ENCODE results near the gene MMP20.
"Not testable (repeated sequence)": the region's sequence is repeated elsewhere in the genome, so short reads cannot be mapped to it uniquely, and the experiment has no call there.

The MMP20 gene

DNA sequence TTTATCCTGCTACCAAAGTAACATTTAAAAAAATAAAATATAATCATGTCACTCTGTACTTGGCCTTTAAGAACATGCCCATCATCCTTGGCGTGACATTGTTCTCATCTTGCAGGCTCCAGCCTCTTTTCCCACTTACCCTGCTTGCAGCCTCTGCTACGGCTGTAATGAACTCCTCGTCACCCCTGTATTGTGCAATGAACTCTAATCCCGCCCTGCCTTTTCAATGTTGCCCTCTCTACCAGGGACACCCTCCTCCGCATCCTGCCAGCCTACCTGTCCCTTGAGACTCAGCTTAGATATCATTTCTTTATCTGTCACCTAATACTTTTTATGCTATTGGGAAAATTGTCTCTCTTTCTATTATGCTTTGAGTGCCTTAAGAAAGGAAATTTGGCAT lies 12.6 kb upstream of the MMP20 start:
- TF ChIP-seq, protein P1, sequence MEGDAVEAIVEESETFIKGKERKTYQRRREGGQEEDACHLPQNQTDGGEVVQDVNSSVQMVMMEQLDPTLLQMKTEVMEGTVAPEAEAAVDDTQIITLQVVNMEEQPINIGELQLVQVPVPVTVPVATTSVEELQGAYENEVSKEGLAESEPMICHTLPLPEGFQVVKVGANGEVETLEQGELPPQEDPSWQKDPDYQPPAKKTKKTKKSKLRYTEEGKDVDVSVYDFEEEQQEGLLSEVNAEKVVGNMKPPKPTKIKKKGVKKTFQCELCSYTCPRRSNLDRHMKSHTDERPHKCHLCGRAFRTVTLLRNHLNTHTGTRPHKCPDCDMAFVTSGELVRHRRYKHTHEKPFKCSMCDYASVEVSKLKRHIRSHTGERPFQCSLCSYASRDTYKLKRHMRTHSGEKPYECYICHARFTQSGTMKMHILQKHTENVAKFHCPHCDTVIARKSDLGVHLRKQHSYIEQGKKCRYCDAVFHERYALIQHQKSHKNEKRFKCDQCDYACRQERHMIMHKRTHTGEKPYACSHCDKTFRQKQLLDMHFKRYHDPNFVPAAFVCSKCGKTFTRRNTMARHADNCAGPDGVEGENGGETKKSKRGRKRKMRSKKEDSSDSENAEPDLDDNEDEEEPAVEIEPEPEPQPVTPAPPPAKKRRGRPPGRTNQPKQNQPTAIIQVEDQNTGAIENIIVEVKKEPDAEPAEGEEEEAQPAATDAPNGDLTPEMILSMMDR (IDR thresholded peaks at IDR 0.05; ENCODE audit: extremely low read depth, missing control alignments) = no peak
- DNase-seq (ENCODE audit: low spot score) = no peak

- no peak for DNase-seq (ENCODE audit: low spot score)
- TF ChIP-seq, protein P1 (IDR thresholded peaks at IDR 0.05; ENCODE audit: extremely low read depth, missing control alignments) = no peak
Measured at GRCh38 chr11:102633385-102634026, 8.4 kb upstream of the MMP20 start.

GRCh38 chr11:102632026-102632425 lies 6.9 kb upstream of the MMP20 start:
- DNase-seq (ENCODE audit: low spot score) = no peak
- TF ChIP-seq, protein P1 (IDR thresholded peaks at IDR 0.05; ENCODE audit: extremely low read depth, missing control alignments) = no peak

DNA sequence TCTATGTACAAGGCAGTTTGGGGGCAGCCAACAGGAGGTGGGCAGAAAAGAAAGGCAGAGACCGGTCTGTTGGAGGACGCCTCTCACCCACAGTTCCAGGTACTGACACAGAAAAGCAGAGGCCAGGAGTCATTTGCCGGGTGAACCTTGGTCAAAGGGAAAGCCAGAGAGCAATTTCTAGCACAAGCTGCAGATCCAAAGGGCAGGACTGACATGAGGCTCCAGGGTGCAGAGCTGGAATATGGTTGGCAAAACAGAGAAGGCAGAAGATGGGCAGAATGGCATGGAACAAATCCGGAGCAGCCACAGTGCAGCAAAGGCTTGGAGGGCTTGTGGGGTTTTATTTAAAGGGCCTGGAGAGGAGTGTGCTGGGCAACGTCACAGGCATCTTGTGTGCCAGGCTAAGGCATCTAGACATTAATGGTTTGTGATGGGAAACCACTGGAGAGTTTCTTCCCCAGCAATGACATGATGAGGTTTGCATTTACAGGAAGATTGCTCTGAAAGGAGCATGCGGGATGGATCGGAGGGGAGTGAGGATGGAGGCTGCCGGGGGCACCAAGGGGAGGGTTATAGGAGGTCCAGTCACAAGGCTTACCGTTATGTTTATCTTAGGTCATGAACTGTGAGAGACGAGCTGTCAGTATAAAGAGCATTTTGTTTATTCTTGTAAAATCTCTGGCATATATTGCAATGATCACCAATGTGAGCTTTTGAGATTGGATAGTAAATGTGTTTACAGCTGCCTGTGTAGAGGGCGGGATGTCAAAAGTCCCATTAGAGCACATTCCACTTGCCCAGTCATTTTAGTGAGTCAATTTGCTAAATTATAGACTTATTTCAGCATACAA lies 5.7 kb upstream of the MMP20 start:
- TF ChIP-seq, protein P1 (IDR thresholded peaks at IDR 0.05; ENCODE audit: extremely low read depth, missing control alignments) = no peak
- no peak for DNase-seq (ENCODE audit: low spot score)

- DNase-seq (ENCODE audit: low spot score) = not testable (repeated sequence)
Measured at GRCh38 chr11:102629908-102630307, 4.8 kb upstream of the MMP20 start.

GRCh38 chr11:102626676-102627075 lies 1.5 kb upstream of the MMP20 start:
- no peak for DNase-seq (ENCODE audit: low spot score)
- TF ChIP-seq, protein P1 (IDR thresholded peaks at IDR 0.05; ENCODE audit: extremely low read depth, missing control alignments) = no peak

DNA sequence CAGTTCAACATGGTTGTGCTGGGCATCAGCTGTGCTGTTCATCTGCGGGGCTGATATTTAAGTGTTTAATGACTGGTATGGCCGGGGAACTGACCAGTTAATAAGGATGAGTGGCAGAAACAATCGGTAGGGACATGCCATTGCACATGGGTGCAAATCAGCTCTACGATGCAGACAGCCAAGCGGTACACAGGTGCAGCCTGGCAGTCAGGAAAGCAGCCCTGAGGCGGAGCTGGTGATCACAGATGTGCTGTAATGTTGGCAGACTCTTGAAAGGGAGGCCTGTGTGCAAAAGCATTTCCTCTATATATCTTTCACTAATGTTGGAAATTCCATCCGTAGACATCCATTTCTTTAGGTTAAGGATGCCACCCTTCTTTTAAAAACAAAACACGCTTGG lies 1.1 kb downstream of the MMP20 start:
- DNase-seq (ENCODE audit: low spot score) = no peak
- TF ChIP-seq, protein P1 (IDR thresholded peaks at IDR 0.05; ENCODE audit: extremely low read depth, missing control alignments) = no peak

Measured in GM20000 (cell line).